Neuronal stem cell (in vitro differentiated cells): ENCODE results near the gene PLRG1.

ENCODE experiments used
- DNase-seq: peaks from one replicate; pipeline ENCODE4 v3.0.0-alpha.2; 2013; ENCODE audit warnings: low spot score
- H2AFZ ChIP-seq: one replicate; pipeline ENCODE4 v1.6.1; 2013; ENCODE audit warnings: mild to moderate bottlenecking, low read length, inconsistent platforms
- H2AK5ac ChIP-seq: 2 replicates; pipeline ENCODE4 v1.6.1; 2013; ENCODE audit warnings: low read depth, mild to moderate bottlenecking, inconsistent platforms, low read length, moderate library complexity, mixed read lengths
- H2BK120ac ChIP-seq: 2 replicates; pipeline ENCODE4 v1.6.1; 2013; ENCODE audit warnings: low read depth, mild to moderate bottlenecking, inconsistent platforms, low read length, moderate library complexity, mixed read lengths
- H2BK12ac ChIP-seq: one replicate; pipeline ENCODE4 v1.6.1; 2013; ENCODE audit warnings: low read length, inconsistent platforms
- H2BK15ac ChIP-seq: 2 replicates; pipeline ENCODE4 v1.6.1; 2013; ENCODE audit warnings: mild to moderate bottlenecking, low read length, inconsistent platforms, mixed read lengths
- H2BK5ac ChIP-seq: one replicate; pipeline ENCODE4 v1.6.1; 2013; ENCODE audit warnings: inconsistent platforms, mild to moderate bottlenecking, low read length, moderate library complexity
- H3K14ac ChIP-seq: one replicate; pipeline ENCODE4 v1.6.1; 2013; ENCODE audit warnings: low read length, inconsistent platforms
- H3K18ac ChIP-seq: 2 replicates; pipeline ENCODE4 v1.6.1; 2013; ENCODE audit warnings: low read length, inconsistent platforms
- H3K23ac ChIP-seq: 2 replicates; pipeline ENCODE4 v1.6.1; 2013; ENCODE audit warnings: low read depth, mild to moderate bottlenecking, mixed read lengths, low read length, inconsistent platforms; ENCODE audit not compliant: poor library complexity
- H3K27ac ChIP-seq: replicated peaks from 3 replicates; pipeline ENCODE4 v1.5.1; 2013; ENCODE audit warnings: low read length, inconsistent platforms
- H3K27me3 ChIP-seq, 3 experiments: 2 replicates each; pipeline ENCODE4 v1.6.1; 2013; ENCODE audit warnings: low read length in 3 of 3, mild to moderate bottlenecking in 2 of 3, inconsistent platforms in 1 of 3, low read depth in 1 of 3, mixed read lengths in 1 of 3, moderate library complexity in 1 of 3; ENCODE audit not compliant: control insufficient read depth in 3 of 3, insufficient read depth in 3 of 3
- H3K36me3 ChIP-seq, 2 donors: replicated peaks in 1 of 2; 2 replicates each; pipeline ENCODE4 v1.6.1; 2013; ENCODE audit warnings: low read length in 2 of 2; ENCODE audit not compliant: control insufficient read depth in 2 of 2, insufficient read depth in 2 of 2
- H3K4ac ChIP-seq: 2 replicates; pipeline ENCODE4 v1.6.1; 2013; ENCODE audit warnings: inconsistent platforms, mild to moderate bottlenecking, low read length, moderate library complexity
- H3K4me1 ChIP-seq, 2 donors: 1 replicate in 1 of 2; 2 replicates in 1 of 2; pipeline ENCODE4 v1.6.1; 2013; ENCODE audit warnings: low read length in 2 of 2, low read depth in 1 of 2; ENCODE audit not compliant: control insufficient read depth in 2 of 2, insufficient read depth in 1 of 2
- H3K4me2 ChIP-seq: one replicate; pipeline ENCODE4 v1.6.1; 2013; ENCODE audit warnings: mild to moderate bottlenecking, low read length, inconsistent platforms; ENCODE audit not compliant: insufficient read depth, poor library complexity, severe bottlenecking
- H3K4me3 ChIP-seq, 2 donors: 2 replicates each; pipeline ENCODE4 v1.5.1; 2013; ENCODE audit warnings: low read length in 2 of 2, mild to moderate bottlenecking in 2 of 2, inconsistent platforms in 1 of 2, moderate library complexity in 1 of 2
- H3K79me1 ChIP-seq: one replicate; pipeline ENCODE4 v1.6.1; 2013; ENCODE audit warnings: low read depth, mild to moderate bottlenecking, inconsistent platforms, low read length, moderate library complexity
- H3K9ac ChIP-seq: one replicate; pipeline ENCODE4 v1.6.1; 2013; ENCODE audit warnings: mild to moderate bottlenecking, low read depth, low read length, inconsistent platforms; ENCODE audit not compliant: poor library complexity
- H3K9me3 ChIP-seq, 2 donors: replicated peaks in 1 of 2; 2 replicates each; pipeline versions ENCODE3 to v1.6.1; 2013; ENCODE audit warnings: low read length in 2 of 2, mild to moderate bottlenecking in 2 of 2, inconsistent platforms in 1 of 2, low read depth in 1 of 2, mixed read lengths in 1 of 2, moderate library complexity in 1 of 2; ENCODE audit not compliant: control insufficient read depth in 2 of 2, insufficient read depth in 1 of 2
- H4K8ac ChIP-seq: one replicate; pipeline ENCODE4 v1.6.1; 2013; ENCODE audit warnings: low read depth, mild to moderate bottlenecking, inconsistent platforms, low read length, moderate library complexity
- H4K91ac ChIP-seq: one replicate; pipeline ENCODE4 v1.6.1; 2013; ENCODE audit warnings: low read length, low read depth, mild to moderate bottlenecking, inconsistent platforms; ENCODE audit not compliant: poor library complexity
- WGBS, 2 donors: extraction: QIAGEN DNeasy Blood & Tissue Kit; methylation state at CpG; one replicate each; pipeline ENCODE4 v1.1.7; 2013; ENCODE audit warnings: missing lambda C conversion rate in 2 of 2, mixed read lengths in 1 of 2; ENCODE audit not compliant: insufficient read length in 2 of 2, insufficient replicate concordance in 1 of 2; ENCODE audit errors: extremely low coverage in 2 of 2; 5-methylcytosine and 5-hydroxymethylcytosine counted together

The PLRG1 gene

GRCh38 chr4:154566639-154567204 lies 16.5 kb upstream of the PLRG1 start:
- H3K4me2 ChIP-seq: no peak overlapping the region
- no peak overlapping the region for H3K4me3 ChIP-seq
- H3K27ac ChIP-seq: no peak overlapping the region
- H2BK5ac ChIP-seq: no peak overlapping the region
- H2BK12ac ChIP-seq: no peak overlapping the region
- no peak overlapping the region for H3K4ac ChIP-seq
- no peak for DNase-seq
- no peaks in the 10 kb centered on the region for H3K79me1 ChIP-seq
- H2BK15ac ChIP-seq: no peak overlapping the region
- H4K8ac ChIP-seq: no peak overlapping the region
- H3K36me3 ChIP-seq: no peaks in the 10 kb centered on the region
- no peak overlapping the region for H4K91ac ChIP-seq
- H3K23ac ChIP-seq: no peak overlapping the region
- H2BK120ac ChIP-seq: no peak overlapping the region
- no peaks in the 10 kb centered on the region for H3K9me3 ChIP-seq
- no CpG with 5 or more reads among the region's 5 CpGs for WGBS, 2 donors
- no peaks in the 10 kb centered on the region for H3K4me1 ChIP-seq
- no peak overlapping the region for H3K9ac ChIP-seq
- no peak overlapping the region for H2AFZ ChIP-seq
- no peak overlapping the region for H3K14ac ChIP-seq
- no peak overlapping the region for H2AK5ac ChIP-seq
- H3K18ac ChIP-seq: no peak overlapping the region
- H3K27me3 ChIP-seq: peaks cover 0 to 3% (median 0%) of the 10 kb centered on the region in 3 experiments

- Histone ChIP-seq H3K18ac (no peak overlapping the region), H3K23ac (no peak overlapping the region), H2BK15ac (no peak overlapping the region), H2BK5ac (no peak overlapping the region), H4K91ac (no peak overlapping the region), H3K4me2 (no peak overlapping the region), H2BK12ac (no peak overlapping the region), H3K9ac (no peak overlapping the region), H3K4me3 (no peak overlapping the region), H2AK5ac (no peak overlapping the region), H3K27ac (no peak overlapping the region), H3K36me3 (no peaks in the 10 kb centered on the region), H3K14ac (no peak overlapping the region), H2BK120ac (no peak overlapping the region), H3K4me1 (no peaks in the 10 kb centered on the region), H3K27me3 (peaks cover 0 to 3% (median 0%) of the 10 kb centered on the region in 3 experiments), H3K79me1 (no peaks in the 10 kb centered on the region), H3K4ac (no peak overlapping the region), H4K8ac (no peak overlapping the region), H3K9me3 (no peaks in the 10 kb centered on the region), H2AFZ (no peak overlapping the region)
- DNase-seq: no peak
- WGBS, 2 donors: no CpG with 5 or more reads among the region's 6 CpGs
Measured at GRCh38 chr4:154565704-154566103, 15.5 kb upstream of the PLRG1 start.

GRCh38 chr4:154564311-154564710 lies 14.1 kb upstream of the PLRG1 start:
- Histone ChIP-seq H4K8ac (no peak overlapping the region), H2AFZ (no peak overlapping the region)
- WGBS, 2 donors: no CpG with 5 or more reads among the region's 1 CpG

GRCh38 chr4:154562697-154563254 lies 12.6 kb upstream of the PLRG1 start, which contains the start of gene FGB:
Gene FGB, plus strand, starts transcription at chr4:154563011. Its CDS starts 8 bp downstream, at chr4:154563019.
- Histone ChIP-seq H3K27ac (no peak within 1 kb of the TSS), H3K4me2 (no peak within 1 kb of the TSS), H3K4me3 (no peak within 1 kb of the TSS), H3K4me1 (no peaks in the 10 kb centered on the region), H3K23ac (no peak within 1 kb of the TSS), H2AK5ac (no peak within 1 kb of the TSS), H2BK5ac (no peak within 1 kb of the TSS), H3K14ac (no peak within 1 kb of the TSS), H2BK120ac (no peak within 1 kb of the TSS), H3K36me3 (no peaks in the 10 kb centered on the region), H4K91ac (no peak within 1 kb of the TSS), H3K27me3 (peaks cover 0 to 3% (median 0%) of the 10 kb centered on the region in 3 experiments), H2BK12ac (no peak within 1 kb of the TSS), H3K4ac (no peak within 1 kb of the TSS), H3K9ac (no peak within 1 kb of the TSS), H3K18ac (no peak within 1 kb of the TSS), H2BK15ac (no peak within 1 kb of the TSS), H4K8ac (no peak within 1 kb of the TSS), H2AFZ (no peak within 1 kb of the TSS), H3K9me3 (no peaks in the 10 kb centered on the region), H3K79me1 (no peaks in the 10 kb centered on the region)
- WGBS, 2 donors: no CpG with 5 or more reads among the region's 2 CpGs
- DNase-seq: no peak

More at GRCh38 chr4:154564311-154564710, 14.1 kb upstream of the PLRG1 start:
- peaks cover 0 to 3% (median 0%) of the 10 kb centered on the region in 3 experiments for H3K27me3 ChIP-seq
- no peak overlapping the region for H3K23ac ChIP-seq
- no peak overlapping the region for H3K4me2 ChIP-seq
- no peak overlapping the region for H3K18ac ChIP-seq
- H3K36me3 ChIP-seq: no peaks in the 10 kb centered on the region
- H3K9ac ChIP-seq: no peak overlapping the region
- no peaks in the 10 kb centered on the region for H3K79me1 ChIP-seq
- no peak overlapping the region for H2AK5ac ChIP-seq
- no peaks in the 10 kb centered on the region for H3K4me1 ChIP-seq
- no peak overlapping the region for H3K14ac ChIP-seq
- no peak for DNase-seq
- no peak overlapping the region for H2BK15ac ChIP-seq
- no peak overlapping the region for H2BK5ac ChIP-seq
- H2BK12ac ChIP-seq: no peak overlapping the region
- H2BK120ac ChIP-seq: no peak overlapping the region
- no peak overlapping the region for H3K4me3 ChIP-seq
- H3K27ac ChIP-seq: no peak overlapping the region
- H3K4ac ChIP-seq: no peak overlapping the region
- H3K9me3 ChIP-seq: no peaks in the 10 kb centered on the region
- no peak overlapping the region for H4K91ac ChIP-seq
